ENCODE data around the gene GPR84. TPM values are rescaled to one million over a fixed set of nuclear protein-coding genes. Genes with fewer than 3 reads are reported as not detected.
A peak's percentile ranks its signal among the peaks of the same experiment; 100 is the strongest.

GPR84 gene
- total and polyA plus RNA-seq, 9 of the 15 experiments (the other 6 are each of a cell fraction or from before 2014, with no cell fraction given) = 0.07 to 0.18 (median 0.11) TPM; not detected in 5

- TF ChIP-seq MLLT1 (IDR thresholded peaks at IDR 0.05) = peak; percentile 16 to 56; a peak in 2 of 4 replicates
- 0 out of 2 replicates have a peak, but pooled peaks have one; percentile 3 for TF ChIP-seq MAX (CRISPR knock-in tag; IDR thresholded peaks at IDR 0.05)
- TF ChIP-seq POLR2A (conservative IDR thresholded peaks at IDR 0.05) = peak; percentile 48; the same call in 1 of the 2 replicates
- peak; percentile 62; the same call in 1 of the 2 replicates for TF ChIP-seq HLTF (IDR thresholded peaks at IDR 0.05)
- TF ChIP-seq BRD4 (IDR thresholded peaks at IDR 0.05) = 0 out of 2 replicates have a peak, but pooled peaks have one; percentile 4
- TF ChIP-seq TRIM25 (IDR thresholded peaks at IDR 0.05; ENCODE audit: borderline replicate concordance) = 0 out of 2 replicates have a peak, but pooled peaks have one; percentile 20
- TF ChIP-seq ELF2 (CRISPR knock-in tag; IDR thresholded peaks at IDR 0.05) = 0 out of 2 replicates have a peak, but pooled peaks have one; percentile 61
- TF ChIP-seq L3MBTL2 (IDR thresholded peaks at IDR 0.05) = peak; percentile 27; the same call in 1 of the 2 replicates
- TF ChIP-seq MIER1 (IDR thresholded peaks at IDR 0.05; ENCODE audit: low read depth) = 0 out of 2 replicates have a peak, but pooled peaks have one; percentile 22
- TF ChIP-seq ZC3H8 (IDR thresholded peaks at IDR 0.05) = 0 out of 2 replicates have a peak, but pooled peaks have one; percentile 6
- 0 out of 2 replicates have a peak, but pooled peaks have one; percentile 9 for TF ChIP-seq TAL1 (IDR thresholded peaks at IDR 0.05)
- peak; percentile 23; the same call in 1 of the 2 replicates for TF ChIP-seq DNMT1 (IDR thresholded peaks at IDR 0.05)
- peak; percentile 74 to 84 for TF ChIP-seq MNT (conservative IDR thresholded peaks at IDR 0.05)
- 0 out of 2 replicates have a peak, but pooled peaks have one; percentile 28 for TF ChIP-seq CAMTA2 (CRISPR knock-in tag; conservative IDR thresholded peaks at IDR 0.05)
- 0 out of 2 replicates have a peak, but pooled peaks have one; percentile 9 for TF ChIP-seq RNF2 (IDR thresholded peaks at IDR 0.05)
- peak; percentile 49; the same call in 1 of the 2 replicates for TF ChIP-seq NKRF (IDR thresholded peaks at IDR 0.05; ENCODE audit: borderline replicate concordance)
- 0 out of 2 replicates have a peak, but pooled peaks have one; percentile 39 for TF ChIP-seq PHB2 (IDR thresholded peaks at IDR 0.05; ENCODE audit: low read depth)
- 0 out of 2 replicates have a peak, but pooled peaks have one; percentile 25 for TF ChIP-seq DPF2 (IDR thresholded peaks at IDR 0.05)
These were observed 38.7 kb downstream of the GPR84 start (continued) for GRCh38 chr12:54325442-54326109.

Measured in K562 (cell line).